HG03575 (cell line): ENCODE results near the gene C1QL3.

Source experiments
- ATAC-seq: cut with Tn5 transposase; IDR thresholded peaks from one replicate; pipeline ENCODE4 v1.9.1; 2021; ENCODE audit not compliant: unreplicated experiment, insufficient number of reproducible peaks, low FRiP score; ENCODE audit errors: extremely low read depth

Gene C1QL3

DNA sequence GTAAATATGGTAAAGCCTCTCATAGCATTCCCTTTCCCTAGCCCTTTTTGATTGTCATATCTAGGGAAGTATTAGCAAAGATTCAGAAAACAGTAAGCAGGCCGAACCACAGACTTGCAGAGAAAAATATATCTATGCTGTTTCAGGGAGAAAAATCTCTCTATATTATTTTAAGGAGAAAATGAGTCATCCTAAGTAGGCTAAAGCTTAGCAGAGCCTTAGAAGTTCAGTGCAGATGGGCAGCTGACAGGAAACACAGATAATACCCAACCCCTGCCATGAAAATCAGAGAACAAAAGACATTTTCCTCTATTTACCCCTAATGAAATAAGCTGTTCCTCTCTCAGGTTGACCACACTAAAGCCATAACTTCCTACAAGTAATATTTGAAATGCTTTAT, 16.5 kb downstream of the C1QL3 start:
- no peak for ATAC-seq

DNA sequence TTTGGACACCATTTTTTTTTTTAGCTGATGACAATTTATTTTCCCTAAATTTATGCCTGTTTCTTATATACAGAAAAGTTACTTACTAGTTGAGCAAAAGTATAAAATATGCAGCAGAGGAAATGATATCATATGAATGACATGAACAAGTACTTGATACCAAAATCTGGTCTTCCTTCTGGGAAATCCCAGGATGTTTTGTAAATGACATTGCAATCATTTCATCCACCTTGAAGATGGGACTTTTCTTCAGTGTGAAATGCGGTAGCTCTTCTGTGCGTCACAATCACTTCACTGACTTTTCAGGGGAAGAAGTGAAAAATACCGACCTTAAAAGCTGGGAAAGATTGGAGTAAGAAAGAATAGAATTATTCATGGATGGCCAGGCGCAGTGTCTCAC, 23.8 kb downstream of the C1QL3 start:
- no peak for ATAC-seq

DNA sequence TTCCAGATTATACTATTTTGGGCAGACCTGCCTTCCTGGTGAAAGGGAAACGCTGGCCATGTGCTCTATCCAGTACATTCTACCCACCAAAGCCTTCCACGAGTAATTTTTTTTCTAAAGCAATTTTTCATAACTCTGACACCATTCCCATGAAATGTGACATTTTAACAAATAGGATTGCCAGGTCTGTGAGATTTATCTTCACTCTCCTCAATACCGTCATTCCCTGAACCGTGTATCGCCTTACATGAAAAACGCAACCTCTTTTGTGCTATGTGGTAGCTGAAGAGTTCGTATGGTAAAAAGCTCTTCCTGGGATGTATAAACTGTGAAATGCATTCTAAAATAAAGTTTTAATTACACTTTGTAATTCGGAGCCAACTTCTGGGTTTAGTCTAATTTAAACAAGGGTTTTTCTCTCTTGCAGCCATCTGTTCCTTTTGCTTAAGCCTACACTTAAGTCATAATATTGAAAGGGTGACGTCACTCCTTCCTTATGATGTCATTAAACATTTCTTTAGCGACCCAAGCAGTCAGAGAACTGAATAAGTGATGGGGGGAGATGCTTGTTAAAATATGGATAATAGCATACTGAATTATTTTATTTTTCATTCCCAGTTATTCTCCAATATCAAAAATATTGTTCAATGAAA, 27.7 kb downstream of the C1QL3 start:
- ATAC-seq = no peak

DNA sequence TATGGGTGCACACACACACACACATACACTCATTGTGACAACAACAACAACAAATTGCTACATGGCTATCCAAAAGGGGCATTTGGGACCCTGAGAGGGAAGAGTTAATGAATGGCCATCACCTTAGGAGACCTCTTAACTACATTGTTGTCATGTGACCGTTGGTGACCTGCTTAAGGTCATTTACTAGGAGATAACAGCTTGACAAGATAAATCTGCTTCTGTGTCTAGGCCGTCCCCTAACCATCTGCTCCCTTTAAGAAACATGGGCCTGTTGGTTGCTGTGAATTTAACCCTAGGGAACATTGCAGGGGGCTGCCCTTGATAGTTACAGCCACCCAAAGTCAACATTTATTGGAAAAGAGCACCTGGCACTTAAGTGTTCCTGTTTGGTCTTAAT, 29.7 kb downstream of the C1QL3 start:
- no peak for ATAC-seq

DNA sequence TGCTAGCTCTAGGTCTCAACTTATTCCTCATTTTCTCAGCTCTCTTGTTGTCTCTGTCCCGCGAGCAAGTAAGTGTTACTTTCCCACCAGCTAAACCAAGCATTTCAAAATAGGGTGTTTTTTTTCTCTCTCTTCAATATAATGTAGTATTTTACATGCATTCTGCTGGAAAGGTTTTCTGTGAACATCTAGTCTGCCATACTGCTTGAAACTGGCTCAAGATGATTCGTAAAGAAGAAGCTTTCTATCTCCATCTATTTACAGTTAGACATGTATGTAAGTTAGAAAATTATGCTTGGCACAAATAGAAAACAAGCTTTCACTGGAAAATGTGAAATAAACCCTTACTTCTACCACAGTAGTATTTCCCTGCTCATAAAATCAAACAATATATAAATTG, 31.2 kb downstream of the C1QL3 start:
- no peak for ATAC-seq

DNA sequence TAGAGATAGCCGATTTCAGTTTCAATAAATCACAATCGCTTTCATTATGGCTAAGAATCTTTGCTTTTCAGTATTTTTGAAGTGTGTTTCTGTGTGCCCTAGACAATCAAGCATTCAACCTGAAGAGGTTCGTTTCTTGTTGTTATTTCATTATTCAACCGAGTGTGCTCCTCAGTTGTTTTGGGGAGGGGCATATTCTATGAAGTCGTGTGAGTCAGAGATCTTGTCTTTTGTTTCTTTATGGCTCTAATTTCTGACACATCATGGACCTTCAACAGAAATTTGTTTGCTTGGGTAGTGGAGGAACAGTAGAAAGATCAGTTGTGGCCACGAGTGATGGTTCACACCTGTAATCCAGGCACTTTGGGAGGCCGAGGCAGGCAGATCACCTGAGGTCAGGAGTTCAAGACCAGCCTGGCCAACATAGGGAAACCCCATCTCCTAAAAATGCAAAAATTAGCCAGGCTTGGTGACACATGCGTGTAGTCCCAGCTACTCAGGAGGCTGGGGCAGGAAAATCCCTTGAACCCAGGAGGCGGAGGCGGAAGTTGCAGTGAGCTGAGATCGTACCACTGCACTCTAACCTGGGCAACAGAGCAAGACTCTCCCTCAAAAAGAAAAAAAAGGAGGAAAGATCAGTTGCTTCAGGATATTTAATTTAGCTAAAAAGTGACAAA, 38.3 kb downstream of the C1QL3 start:
- ATAC-seq = no peak

DNA sequence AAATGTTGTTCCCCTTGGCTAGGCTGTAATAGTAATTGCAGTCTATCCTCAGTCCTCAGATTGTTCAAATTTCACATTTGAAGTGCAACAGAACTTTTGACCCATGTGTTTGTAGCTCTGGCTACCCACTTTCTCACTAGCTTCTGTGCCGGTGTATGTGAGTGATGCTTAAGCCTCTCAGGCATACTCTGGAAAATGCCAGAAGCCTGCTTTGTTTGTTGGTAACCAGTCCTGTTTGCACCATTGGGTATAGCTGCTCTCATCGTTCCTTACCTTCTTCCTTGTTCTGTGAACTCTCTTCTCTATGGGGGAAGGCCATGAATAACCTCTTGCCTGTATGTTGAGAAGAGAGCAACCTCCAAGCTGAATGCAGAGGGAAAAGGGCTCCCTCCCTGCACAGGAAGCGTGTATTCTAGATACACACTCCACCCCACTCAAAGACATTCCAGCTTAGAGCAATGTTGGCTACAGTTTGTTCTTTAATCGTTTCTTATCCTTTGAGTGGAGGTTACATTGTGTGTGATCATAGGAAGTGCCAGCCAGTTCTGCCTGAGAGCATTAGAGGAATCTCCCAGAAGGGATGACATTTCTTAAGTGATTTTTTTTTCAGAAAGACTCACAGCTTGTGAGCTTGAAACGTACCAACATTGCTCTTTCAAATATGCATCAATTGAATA, 40.5 kb downstream of the C1QL3 start:
- no peak for ATAC-seq

DNA sequence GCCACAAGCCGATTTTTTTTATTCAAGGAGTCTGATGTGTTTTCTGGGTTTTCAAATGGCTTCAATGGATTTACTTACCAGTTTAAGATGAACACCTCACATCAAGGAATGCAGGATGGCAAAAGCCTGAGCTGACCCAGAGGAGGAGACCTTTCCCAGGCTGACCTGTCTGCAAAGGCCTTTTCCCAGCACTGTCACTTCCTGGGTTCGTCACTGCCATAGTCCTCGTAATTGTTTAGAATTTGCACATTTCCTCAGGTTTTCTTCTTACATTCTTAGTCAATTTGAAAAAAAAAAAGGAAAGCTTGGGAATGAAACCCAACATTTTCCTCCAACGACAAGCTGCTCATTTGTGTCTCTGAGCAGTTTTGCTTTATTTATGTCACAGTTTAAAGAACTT, 42.9 kb downstream of the C1QL3 start:
- no peak for ATAC-seq

DNA sequence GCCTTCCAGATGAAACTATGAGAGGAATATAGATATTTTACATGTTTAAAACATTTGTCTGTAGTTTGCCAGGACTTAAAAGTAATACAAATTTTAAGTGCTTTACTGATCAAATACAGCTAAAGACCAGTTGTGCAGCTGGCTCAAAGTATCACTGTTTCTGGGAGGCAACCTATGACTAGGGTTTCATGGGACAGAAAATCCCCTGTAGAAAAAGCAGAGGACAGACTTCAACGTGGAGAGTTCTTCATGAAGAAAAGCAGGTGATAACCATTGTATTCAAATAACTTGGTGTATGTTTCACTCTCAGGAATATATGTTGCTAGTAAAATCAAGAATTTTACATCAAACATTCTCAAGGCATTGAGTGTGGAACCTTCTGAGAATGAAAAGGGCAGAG, 43.9 kb downstream of the C1QL3 start:
- no peak for ATAC-seq

DNA sequence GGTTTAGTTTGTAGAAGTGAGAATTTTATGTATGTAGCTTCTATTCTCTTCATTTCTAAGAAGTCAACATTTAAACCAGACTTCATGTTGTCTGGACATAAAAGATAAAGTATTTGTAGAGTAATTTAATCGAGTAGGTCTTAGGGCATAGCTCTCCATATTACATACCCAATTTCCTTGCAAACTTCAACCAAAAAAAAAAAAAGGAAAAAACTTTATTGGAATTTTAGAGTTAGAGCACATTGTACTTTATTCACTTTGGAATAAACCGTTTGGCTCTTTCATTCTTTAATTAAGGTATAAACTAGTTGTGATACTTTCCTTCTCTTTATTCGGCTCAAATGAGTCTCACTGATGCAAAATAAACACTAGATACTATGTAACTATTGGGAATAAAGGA, 48.9 kb downstream of the C1QL3 start:
- no peak for ATAC-seq

DNA sequence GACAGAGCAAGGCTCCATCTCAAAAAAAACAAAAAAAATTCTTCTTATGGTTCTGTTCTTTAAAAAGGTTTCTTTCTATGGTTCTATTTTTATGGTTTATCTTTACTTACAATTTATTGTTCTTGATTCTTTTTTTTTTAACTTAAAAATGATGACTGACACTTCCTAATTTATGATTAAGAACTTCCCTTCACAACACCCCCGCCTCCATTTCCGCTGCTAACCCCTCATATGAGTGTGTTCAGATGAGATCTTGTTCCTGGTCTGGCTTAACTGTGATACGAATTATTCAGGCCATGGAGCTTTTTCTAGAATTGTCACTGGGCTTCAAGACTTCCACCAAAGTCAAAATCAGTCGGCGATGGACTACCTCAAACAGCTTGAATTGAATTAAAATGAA, 50.9 kb downstream of the C1QL3 start:
- no peak for ATAC-seq

DNA sequence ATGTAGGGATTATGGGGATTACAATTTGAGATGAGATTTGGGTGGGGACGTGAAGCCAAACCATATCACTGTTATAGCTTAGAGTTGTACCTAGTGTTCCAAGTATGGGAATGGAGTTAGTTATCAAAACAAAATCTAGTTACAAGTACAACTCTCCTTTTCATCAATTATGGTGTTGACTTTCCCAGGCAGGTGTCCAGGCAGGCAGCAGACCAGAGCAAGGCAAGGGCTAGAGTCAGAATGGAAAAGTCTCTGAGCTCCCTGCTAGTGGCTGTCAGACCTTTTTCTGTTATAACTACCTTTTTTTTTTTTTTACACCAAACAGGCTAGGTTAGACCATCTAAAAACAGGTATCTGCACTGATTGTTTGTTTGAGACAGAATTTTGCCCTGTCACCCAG, 55.7 kb downstream of the C1QL3 start:
- ATAC-seq = no peak
